B cell (primary cell): ENCODE measurements around the gene CHN1. TPM values are rescaled to one million over a fixed set of nuclear protein-coding genes. Genes with fewer than 3 reads are reported as not detected.

ENCODE experiments used
- ATAC-seq: fragments of 200-7000 bp; cut with Tn5 transposase; one replicate; pipeline ENCODE4 v1.10.0; 2021; ENCODE audit warnings: low read depth, mild to moderate bottlenecking, moderate number of reproducible peaks, moderate library complexity
- CTCF ChIA-PET: fragments of 350-600 bp; sonication (Branson Sonifier 250); formaldehyde crosslinking; loops from one replicate; lab custom pipeline; 2021; ENCODE audit warnings: antibody characterized with exemption, inconsistent platforms; lab: Charles Lee
- POLR2A ChIA-PET: fragments of 350-600 bp; sonication (Branson Sonifier 250); formaldehyde crosslinking; loops from one replicate; lab custom pipeline; 2021; ENCODE audit warnings: antibody characterized with exemption; lab: Charles Lee
- DNase-seq: peaks from one replicate; pipeline ENCODE4 v3.0.0; 2013
- H2AFZ ChIP-seq: 2 replicates; pipeline ENCODE4 v1.6.1; 2012; ENCODE audit warnings: mild to moderate bottlenecking, low read depth, low read length; ENCODE audit not compliant: insufficient read depth, poor library complexity, severe bottlenecking
- H3K27ac ChIP-seq, 2 donors: 1 replicate in 1 of 2; 2 replicates in 1 of 2; pipeline ENCODE4 v1.5.1; 2012 to 2013; ENCODE audit warnings: low read length in 2 of 2, mild to moderate bottlenecking in 2 of 2, moderate library complexity in 1 of 2
- H3K27me3 ChIP-seq, 4 experiments: fragments of 200-600 bp in 1 of 4; sonication (generic) in 1 of 4; replicated peaks in 1 of 4; 1 replicate in 2 of 4; 2 replicates in 2 of 4; pipeline versions ENCODE4 v1.6.1 to v1.7.0; 2013 to 2016; ENCODE audit warnings: low read length in 3 of 4, mild to moderate bottlenecking in 2 of 4, mixed read lengths in 1 of 4, moderate library complexity in 1 of 4; ENCODE audit not compliant: insufficient read depth in 4 of 4, control insufficient read depth in 3 of 4; ENCODE audit errors: control extremely low read depth in 1 of 4
- H3K36me3 ChIP-seq, 2 experiments: replicated peaks in 1 of 2; 1 replicate in 1 of 2; 2 replicates in 1 of 2; pipeline versions ENCODE4 v1.6.1 to v1.7.1; 2013; ENCODE audit warnings: low read length in 1 of 2; ENCODE audit not compliant: insufficient read depth in 2 of 2, control insufficient read depth in 1 of 2; ENCODE audit errors: control extremely low read depth in 1 of 2, extremely low read depth in 1 of 2
- H3K4me1 ChIP-seq, 2 donors: fragments of 200-600 bp in 1 of 2; sonication (generic) in 1 of 2; 1 replicate in 1 of 2; 2 replicates in 1 of 2; pipeline versions ENCODE4 v1.5.1 to v1.6.1; 2013 to 2017; ENCODE audit warnings: low read length in 2 of 2; ENCODE audit not compliant: control insufficient read depth in 2 of 2, insufficient read depth in 2 of 2
- H3K4me2 ChIP-seq: replicated peaks from 2 replicates; pipeline ENCODE3; 2012; ENCODE audit warnings: mild to moderate bottlenecking, low read depth, low read length; ENCODE audit not compliant: poor library complexity, severe bottlenecking
- H3K4me3 ChIP-seq, 5 experiments: fragments of 200-600 bp in 1 of 5; sonication (generic) in 1 of 5; 1 replicate in 3 of 5; 2 replicates in 2 of 5; pipeline versions ENCODE4 v1.5.1 to v1.7.0; 2011 to 2016; ENCODE audit warnings: low read length in 4 of 5, mild to moderate bottlenecking in 4 of 5, low read depth in 2 of 5, control low read depth in 1 of 5, moderate library complexity in 1 of 5; ENCODE audit not compliant: insufficient read depth in 1 of 5; ENCODE audit errors: control extremely low read depth in 1 of 5, extremely low read depth in 1 of 5
- H3K79me2 ChIP-seq: fragments of 200-600 bp; sonication (generic); one replicate; pipeline ENCODE4 v1.6.0; 2016; ENCODE audit warnings: low read length; ENCODE audit not compliant: control insufficient read depth, insufficient read depth
- H3K9ac ChIP-seq: fragments of 200-600 bp; sonication (generic); 2 replicates; pipeline ENCODE4 v1.6.1; 2017; ENCODE audit warnings: mild to moderate bottlenecking, low read length, moderate library complexity
- H3K9me3 ChIP-seq, 3 donors: one replicate each; pipeline versions ENCODE4 v1.6.1 to v1.7.1; 2013; ENCODE audit warnings: low read length in 2 of 3; ENCODE audit not compliant: control insufficient read depth in 2 of 3, insufficient read depth in 1 of 3; ENCODE audit errors: control extremely low read depth in 1 of 3
- H4K20me1 ChIP-seq: 2 replicates; pipeline ENCODE4 v1.6.0; 2012; ENCODE audit warnings: mild to moderate bottlenecking, low read length; ENCODE audit not compliant: insufficient read depth, control insufficient read depth, poor library complexity, severe bottlenecking
- H3K27ac Mint-ChIP-seq: one replicate; pipeline ENCODE4 v1.8.0; 2021; ENCODE audit warnings: mixed read lengths
- H3K27me3 Mint-ChIP-seq: one replicate; pipeline ENCODE4 v1.8.0; 2021; ENCODE audit warnings: mixed read lengths
- H3K4me1 Mint-ChIP-seq: one replicate; pipeline ENCODE4 v1.8.0; 2021; ENCODE audit warnings: mixed read lengths
- H3K4me3 Mint-ChIP-seq: one replicate; pipeline ENCODE4 v1.8.0; 2021; ENCODE audit warnings: mixed read lengths
- H3K9me3 Mint-ChIP-seq: one replicate; pipeline ENCODE4 v1.8.0; 2022; ENCODE audit warnings: mixed read lengths; ENCODE audit not compliant: insufficient read depth
- EZH2 ChIP-seq: IDR thresholded peaks from 2 replicates; pipeline ENCODE4 v1.6.1; 2012; ENCODE audit warnings: borderline replicate concordance, low read depth, mild to moderate bottlenecking, moderate library complexity, low read length; ENCODE audit not compliant: insufficient read depth, poor library complexity, severe bottlenecking
- WGBS: methylation state at CpG from one replicate; pipeline ENCODE4 v1.1.5; 2013; ENCODE audit warnings: missing lambda C conversion rate; ENCODE audit not compliant: insufficient coverage; 5-methylcytosine and 5-hydroxymethylcytosine counted together
- intact Hi-C: fragments of 100-400 bp; cut with micrococcal nuclease; formaldehyde crosslinking; loops from one replicate; pipeline ENCODE4 v1.10.0; 2022
- polyA plus RNA-seq: library from polyadenylated mRNA; depleted of rRNA; stranded (reverse); fragments of >200 nt; gene quantifications from 2 replicates; pipeline ENCODE4 v1.2.3, GENCODE V29; 2012
- total RNA-seq, 2 donors: library from RNA; stranded (reverse); fragments of 120-200 nt in 1 of 2; gene quantifications; 1 replicate in 1 of 2; 2 replicates in 1 of 2; pipeline versions ENCODE4 v1.2.3 to v1.2.4, GENCODE V29; 2013 to 2022
- TF ChIP-seq, protein P1 (sequence below): fragments of 200-600 bp; IDR thresholded peaks from one replicate; pipeline ENCODE4 v1.8.0; 2022; ENCODE audit warnings: antibody characterized with exemption, mild to moderate bottlenecking

CHN1 gene
- total and polyA plus RNA-seq, 2 donors (not counting 1 experiment from before 2014, with no cell fraction given), result 0.79 to 1.4 TPM

DNA sequence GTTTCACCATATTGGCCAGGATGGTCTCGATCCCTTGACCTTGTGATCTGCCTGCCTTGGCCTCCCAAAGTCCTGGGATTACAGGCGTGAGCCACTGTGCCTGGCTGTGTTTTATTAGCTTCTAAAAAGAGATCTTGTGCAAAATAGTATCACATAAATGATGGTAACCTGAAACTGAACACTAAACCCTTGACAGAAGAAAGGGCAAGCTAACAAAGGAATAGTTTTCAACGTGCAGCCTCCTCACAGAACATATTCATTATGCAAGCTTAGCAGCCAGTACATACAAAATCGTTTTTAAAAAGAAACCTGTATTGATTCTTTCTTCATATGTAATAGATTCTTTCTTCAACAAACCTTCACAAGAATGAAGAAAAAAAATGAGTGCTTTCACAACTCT lies 20.6 kb downstream of the CHN1 start:
- intact Hi-C loops, result no loop called here
- no peak overlapping the region for H3K27ac Mint-ChIP-seq
- ChIA-PET POLR2A (no interaction called here), CTCF (interaction anchor here (1.2 to 4.1 kb wide), 6 partner anchors 17 to 288 kb away, joined by 3 to 36 read pairs (median 4); no protein-coding TSS in a partner anchor)
- no peaks in the 10 kb centered on the region for H3K36me3 ChIP-seq
- H3K27ac ChIP-seq, result no peak overlapping the region
- H3K9me3 ChIP-seq, result no peaks in the 10 kb centered on the region
- H3K4me1 ChIP-seq, result no peaks in the 10 kb centered on the region
- no peaks in the 10 kb centered on the region for H3K79me2 ChIP-seq
- peaks cover 9% of the 10 kb centered on the region for H3K27me3 Mint-ChIP-seq
- H3K4me2 ChIP-seq, result no peak overlapping the region
- no peak overlapping the region for H3K4me3 ChIP-seq
- no peaks in the 10 kb centered on the region for H4K20me1 ChIP-seq
- H3K9ac ChIP-seq, result no peak overlapping the region
- TF ChIP-seq, protein P1, sequence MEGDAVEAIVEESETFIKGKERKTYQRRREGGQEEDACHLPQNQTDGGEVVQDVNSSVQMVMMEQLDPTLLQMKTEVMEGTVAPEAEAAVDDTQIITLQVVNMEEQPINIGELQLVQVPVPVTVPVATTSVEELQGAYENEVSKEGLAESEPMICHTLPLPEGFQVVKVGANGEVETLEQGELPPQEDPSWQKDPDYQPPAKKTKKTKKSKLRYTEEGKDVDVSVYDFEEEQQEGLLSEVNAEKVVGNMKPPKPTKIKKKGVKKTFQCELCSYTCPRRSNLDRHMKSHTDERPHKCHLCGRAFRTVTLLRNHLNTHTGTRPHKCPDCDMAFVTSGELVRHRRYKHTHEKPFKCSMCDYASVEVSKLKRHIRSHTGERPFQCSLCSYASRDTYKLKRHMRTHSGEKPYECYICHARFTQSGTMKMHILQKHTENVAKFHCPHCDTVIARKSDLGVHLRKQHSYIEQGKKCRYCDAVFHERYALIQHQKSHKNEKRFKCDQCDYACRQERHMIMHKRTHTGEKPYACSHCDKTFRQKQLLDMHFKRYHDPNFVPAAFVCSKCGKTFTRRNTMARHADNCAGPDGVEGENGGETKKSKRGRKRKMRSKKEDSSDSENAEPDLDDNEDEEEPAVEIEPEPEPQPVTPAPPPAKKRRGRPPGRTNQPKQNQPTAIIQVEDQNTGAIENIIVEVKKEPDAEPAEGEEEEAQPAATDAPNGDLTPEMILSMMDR, result no peak
- TF ChIP-seq EZH2, result no peak
- no peaks in the 10 kb centered on the region for H3K4me1 Mint-ChIP-seq
- no peak for ATAC-seq
- H3K27me3 ChIP-seq, result peaks cover 0 to 3% (median 2%) of the 10 kb centered on the region in 4 experiments
- no peak overlapping the region for H3K4me3 Mint-ChIP-seq
- H2AFZ ChIP-seq, result no peak overlapping the region
- no peaks in the 10 kb centered on the region for H3K9me3 Mint-ChIP-seq
- no peak for DNase-seq
- no CpG with 5 or more reads among the region's 4 CpGs for WGBS

- ChIA-PET CTCF (interaction anchor here (1.7 kb wide), 1 partner anchor 232 kb away, joined by 5 read pairs; no protein-coding TSS in a partner anchor), POLR2A (no interaction called here)
- Mint-ChIP-seq H3K27ac (no peak overlapping the region), H3K4me1 (no peaks in the 10 kb centered on the region), H3K4me3 (no peak overlapping the region), H3K27me3 (peaks cover 12% of the 10 kb centered on the region), H3K9me3 (no peaks in the 10 kb centered on the region)
- Histone ChIP-seq H3K27ac (no peak overlapping the region), H3K9me3 (no peaks in the 10 kb centered on the region), H2AFZ (no peak overlapping the region), H3K4me3 (no peak overlapping the region), H3K36me3 (no peaks in the 10 kb centered on the region), H4K20me1 (no peaks in the 10 kb centered on the region), H3K27me3 (no peaks in the 10 kb centered on the region), H3K4me1 (no peaks in the 10 kb centered on the region), H3K4me2 (no peak overlapping the region), H3K79me2 (no peaks in the 10 kb centered on the region), H3K9ac (no peak overlapping the region)
- WGBS, result no CpG with 5 or more reads among the region's 2 CpGs
- TF ChIP-seq EZH2, result no peak
- TF ChIP-seq, protein P1, result no peak
- intact Hi-C loops, result no loop called here
- DNase-seq (no peak), ATAC-seq (no peak)
These were observed 23.9 kb downstream of the CHN1 start for GRCh38 chr2:174981331-174981730.
